ENCODE measurements around the gene RAX2. TPM values are rescaled to one million over a fixed set of nuclear protein-coding genes. Genes with fewer than 3 reads are reported as not detected.

The RAX2 gene
- total and polyA plus RNA-seq, 2 donors (not counting 3 experiments of a cell fraction or from before 2014, with no cell fraction given), result not detected

- H3K4me3 ChIP-seq (replicated peaks in 1 of 3; ENCODE audit: insufficient read depth in 1 of 3, low read depth in 1 of 3, low read length in 3 of 3), result no peak overlapping the region
- dilution Hi-C loops (cut with MboI; ENCODE audit: extremely low pct_ligation_motif_present, low sequenced_read_pairs) (no loop called here), intact Hi-C loops (cut with micrococcal nuclease) (no loop called here)
- DNase-seq (ENCODE audit: low read depth, low spot score) (no peak), FAIRE-seq (no peak)
- BruUV-seq (replicated peaks), result no TSS peak
- no peak overlapping the region for H3K27ac ChIP-seq (ENCODE audit: insufficient read depth, low read depth, low read length)
- ChIA-PET CTCF (interaction anchor here (2.2 kb wide), 1 partner anchor 24 kb away, joined by 6 read pairs; no protein-coding TSS in a partner anchor), POLR2A (no interaction called here)
- no peak overlapping the region for H3K4me2 ChIP-seq (ENCODE audit: insufficient read depth, low read length)
- no peaks in the 10 kb centered on the region for H4K20me1 ChIP-seq (replicated peaks; ENCODE audit: control insufficient read depth, extremely low read depth, insufficient read depth, low read length)
- no peaks in the 10 kb centered on the region for H3K79me2 ChIP-seq (ENCODE audit: control insufficient read depth, insufficient read depth, low read length)
- no peaks in the 10 kb centered on the region for H3K36me3 ChIP-seq (ENCODE audit: control insufficient read depth in 2 of 2, extremely low read depth in 1 of 2, insufficient read depth in 2 of 2, low read length in 2 of 2)
- no peak for TF ChIP-seq GATA2 (IDR thresholded peaks at IDR 0.05; ENCODE audit: insufficient read depth, insufficient read length, low read depth, low read length)
- no peak for TF ChIP-seq POLR2A (IDR thresholded peaks at IDR 0.05; ENCODE audit: low read depth, low read length)
- TF ChIP-seq CTCF (IDR thresholded peaks at IDR 0.05; ENCODE audit: extremely low read depth in 1 of 2, insufficient read depth in 1 of 2, low read depth in 1 of 2, low read length in 2 of 2), result no peak
- no peak for TF ChIP-seq POLR2AphosphoS5 (IDR thresholded peaks at IDR 0.05; ENCODE audit: insufficient read depth, low read depth, low read length)
- TF ChIP-seq EZH2 (IDR thresholded peaks at IDR 0.05; ENCODE audit: borderline replicate concordance, low read depth, low read length, severe bottlenecking), result no peak
- no peak for TF ChIP-seq MYC (IDR thresholded peaks at IDR 0.05; ENCODE audit: low read depth, low read length)
- no peak for TF ChIP-seq MAX (IDR thresholded peaks at IDR 0.05; ENCODE audit: insufficient read depth, insufficient read length)
- no peak for TF ChIP-seq JUN (IDR thresholded peaks at IDR 0.05; ENCODE audit: borderline replicate concordance, insufficient read depth, insufficient read length, low read depth)
- TF ChIP-seq FOS (IDR thresholded peaks at IDR 0.05; ENCODE audit: borderline replicate concordance, insufficient read depth, low read length), result no peak
- no peaks in the 10 kb centered on the region for H3K4me1 ChIP-seq (ENCODE audit: control insufficient read depth, extremely low read depth, insufficient read depth, low read length)
- H3K9ac ChIP-seq (replicated peaks; ENCODE audit: extremely low read depth, insufficient read depth, low read length), result no peak overlapping the region
- no peak overlapping the region for H2AFZ ChIP-seq (ENCODE audit: low read depth, low read length)
- H3K9me3 ChIP-seq (replicated peaks; ENCODE audit: control insufficient read depth, insufficient read depth, low read length), result no peaks in the 10 kb centered on the region
- peaks cover 19 to 20% of the 10 kb centered on the region in 2 experiments for H3K27me3 ChIP-seq (ENCODE audit: control insufficient read depth in 2 of 2, insufficient read depth in 2 of 2, low read length in 2 of 2)
- H3K9me1 ChIP-seq (replicated peaks; ENCODE audit: control insufficient read depth, extremely low read depth, insufficient read depth, low read length), result no peaks in the 10 kb centered on the region
Measured at GRCh38 chr19:3798137-3798536, 26.1 kb upstream of the RAX2 start.
